GM23248 (cell line): ENCODE data around the gene DAB2IP. TPM values are rescaled to one million over a fixed set of nuclear protein-coding genes. Genes with fewer than 3 reads are reported as not detected.

Experiments
- DNase-seq: peaks from one replicate; pipeline ENCODE4 v3.0.0-alpha.2; 2015
- H2AFZ ChIP-seq: fragments of 200-600 bp; sonication (generic); 2 replicates; pipeline ENCODE4 v1.6.1; 2016; ENCODE audit warnings: antibody characterized with exemption
- H3F3A ChIP-seq: fragments of 200-600 bp; sonication (generic); 2 replicates; pipeline ENCODE4 v1.6.1; 2016; ENCODE audit warnings: mild to moderate bottlenecking, antibody characterized with exemption, mixed run types; ENCODE audit not compliant: insufficient read depth
- H3K27ac ChIP-seq: fragments of 200-600 bp; sonication (generic); 2 replicates; pipeline ENCODE4 v1.5.1; 2016; ENCODE audit warnings: mild to moderate bottlenecking
- H3K27me3 ChIP-seq: fragments of 200-600 bp; sonication (generic); replicated peaks from 2 replicates; pipeline ENCODE4 v1.6.1; 2016; ENCODE audit warnings: mild to moderate bottlenecking; ENCODE audit not compliant: insufficient read depth
- H3K36me3 ChIP-seq: fragments of 200-600 bp; sonication (generic); 2 replicates; pipeline ENCODE4 v1.6.1; 2016; ENCODE audit warnings: low read depth, mild to moderate bottlenecking
- H3K4me1 ChIP-seq: fragments of 200-600 bp; sonication (generic); 2 replicates; pipeline ENCODE4 v1.6.1; 2016; ENCODE audit warnings: mild to moderate bottlenecking; ENCODE audit not compliant: insufficient read depth
- H3K4me2 ChIP-seq: fragments of 200-600 bp; sonication (generic); one replicate; pipeline ENCODE4 v1.6.1; 2016; ENCODE audit warnings: mild to moderate bottlenecking; ENCODE audit not compliant: unreplicated experiment
- H3K4me3 ChIP-seq: fragments of 200-600 bp; sonication (generic); 2 replicates; pipeline ENCODE4 v1.5.1; 2016; ENCODE audit warnings: mild to moderate bottlenecking
- H3K79me2 ChIP-seq: fragments of 200-600 bp; sonication (generic); 2 replicates; pipeline ENCODE4 v1.6.1; 2016; ENCODE audit warnings: mild to moderate bottlenecking; ENCODE audit not compliant: insufficient read depth
- H3K9ac ChIP-seq: fragments of 200-600 bp; sonication (generic); 2 replicates; pipeline ENCODE4 v1.6.1; 2016; ENCODE audit warnings: mild to moderate bottlenecking
- H3K9me2 ChIP-seq: fragments of 200-600 bp; sonication (generic); 2 replicates; pipeline ENCODE4 v1.6.1; 2016; ENCODE audit warnings: mixed run types, mild to moderate bottlenecking, moderate library complexity; ENCODE audit not compliant: insufficient read depth
- H3K9me3 ChIP-seq: fragments of 200-600 bp; sonication (generic); one replicate; pipeline ENCODE4 v1.6.1; 2017; ENCODE audit warnings: low read depth
- H4K20me1 ChIP-seq: fragments of 200-600 bp; sonication (generic); 2 replicates; pipeline ENCODE4 v1.6.0; 2016; ENCODE audit not compliant: insufficient read depth
- EZH2 ChIP-seq: fragments of 200-600 bp; sonication (generic); IDR thresholded peaks from 2 replicates; pipeline ENCODE4 v1.6.1; 2018; ENCODE audit warnings: antibody characterized with exemption, mild to moderate bottlenecking; ENCODE audit not compliant: insufficient read depth, poor library complexity, severe bottlenecking
- EZH2phosphoT487 ChIP-seq: fragments of 200-600 bp; sonication (generic); IDR thresholded peaks from 2 replicates; pipeline ENCODE4 v1.6.1; 2018; ENCODE audit warnings: antibody characterized with exemption, moderate library complexity, mild to moderate bottlenecking, low read depth; ENCODE audit not compliant: insufficient read depth
- WGBS, 2 experiments: methylation state at CpG; one replicate each; pipeline ENCODE4 v1.1.6; 2015 to 2017; ENCODE audit warnings: low lambda C conversion rate in 2 of 2, low coverage in 1 of 2; ENCODE audit errors: missing lambda C conversion rate in 2 of 2; 5-methylcytosine and 5-hydroxymethylcytosine counted together
- in situ Hi-C: fragments of 300-500 bp; cut with MboI; formaldehyde crosslinking; loops from 2 replicates; pipeline ENCODE4 v1.15.0; 2020
- polyA plus RNA-seq: library from polyadenylated mRNA; unstranded; fragments of >200 nt; fragmentation: Nextera tagmentation; extraction: Ambion mirVana; gene quantifications from 2 replicates; pipeline ENCODE4 v1.2.1, GENCODE V29; 2016
- total RNA-seq: library from RNA; depleted of rRNA; stranded (reverse); fragments of >200 nt; shearing (Covaris generic); gene quantifications from 2 replicates; pipeline ENCODE4 v1.2.3, GENCODE V29; 2014; rRNA removed

Gene DAB2IP
- total and polyA plus RNA-seq, 2 experiments from 2014 or later = 2.6 to 19.7 TPM

- Histone ChIP-seq H3K36me3 (no peaks in the 10 kb centered on the region), H3F3A (no peaks in the 10 kb centered on the region), H2AFZ (no peak overlapping the region), H3K9me2 (no peaks in the 10 kb centered on the region), H4K20me1 (no peaks in the 10 kb centered on the region), H3K79me2 (no peaks in the 10 kb centered on the region), H3K27ac (no peak overlapping the region), H3K4me2 (no peak overlapping the region), H3K4me1 (no peaks in the 10 kb centered on the region), H3K4me3 (no peak overlapping the region), H3K27me3 (no peaks in the 10 kb centered on the region), H3K9me3 (no peaks in the 10 kb centered on the region), H3K9ac (no peak overlapping the region)
- DNase-seq = no peak
- in situ Hi-C loops = no loop called here
- TF ChIP-seq EZH2 (no peak), EZH2phosphoT487 (no peak)
- whole genome bisulfite sequencing, 2 experiments = 91 to 93% methylated on average over 17 of the region's 17 CpGs
Measured at GRCh38 chr9:121827251-121827967, 176.0 kb downstream of the DAB2IP start.

GRCh38 chr9:121830441-121831140, 179.2 kb downstream of the DAB2IP start:
- Histone ChIP-seq H3K27ac (no peak overlapping the region), H3K79me2 (no peaks in the 10 kb centered on the region), H3K9ac (no peak overlapping the region), H3K4me2 (no peak overlapping the region), H3K4me1 (no peaks in the 10 kb centered on the region), H3F3A (no peaks in the 10 kb centered on the region), H3K27me3 (no peaks in the 10 kb centered on the region), H4K20me1 (no peaks in the 10 kb centered on the region), H2AFZ (no peak overlapping the region), H3K4me3 (no peak overlapping the region), H3K9me2 (no peaks in the 10 kb centered on the region), H3K36me3 (no peaks in the 10 kb centered on the region), H3K9me3 (no peaks in the 10 kb centered on the region)
- no peak for DNase-seq
- WGBS, 2 experiments = 82 to 93% methylated on average over 3 of the region's 3 CpGs
- in situ Hi-C loops = no loop called here
- TF ChIP-seq EZH2 (no peak), EZH2phosphoT487 (no peak)

- TF ChIP-seq EZH2 (no peak), EZH2phosphoT487 (no peak)
- no peaks in the 10 kb centered on the region for H3K36me3 ChIP-seq
- H3K4me3 ChIP-seq = no peak overlapping the region
- no peak for DNase-seq
- H2AFZ ChIP-seq = no peak overlapping the region
- H3K9ac ChIP-seq = no peak overlapping the region
- H3K27me3 ChIP-seq = no peaks in the 10 kb centered on the region
- in situ Hi-C loops = no loop called here
- no peaks in the 10 kb centered on the region for H3K4me1 ChIP-seq
- H4K20me1 ChIP-seq = no peaks in the 10 kb centered on the region
- H3K9me3 ChIP-seq = no peaks in the 10 kb centered on the region
- H3K79me2 ChIP-seq = no peaks in the 10 kb centered on the region
- H3K9me2 ChIP-seq = no peaks in the 10 kb centered on the region
- H3K4me2 ChIP-seq = no peak overlapping the region
- H3F3A ChIP-seq = no peaks in the 10 kb centered on the region
- 96 to 97% methylated on average over 3 of the region's 3 CpGs for WGBS, 2 experiments
- no peak overlapping the region for H3K27ac ChIP-seq
Measured at GRCh38 chr9:121831869-121832268, 180.4 kb downstream of the DAB2IP start.

- Histone ChIP-seq H3K9ac (no peak overlapping the region), H3K4me3 (no peak overlapping the region), H3K9me3 (no peaks in the 10 kb centered on the region), H3K79me2 (no peaks in the 10 kb centered on the region), H2AFZ (no peak overlapping the region), H3K27ac (no peak overlapping the region), H3K4me2 (no peak overlapping the region), H4K20me1 (no peaks in the 10 kb centered on the region), H3K9me2 (no peaks in the 10 kb centered on the region), H3K36me3 (no peaks in the 10 kb centered on the region), H3K4me1 (no peaks in the 10 kb centered on the region), H3K27me3 (no peaks in the 10 kb centered on the region), H3F3A (no peaks in the 10 kb centered on the region)
- 97 to 98% methylated on average over 9 of the region's 9 CpGs for WGBS, 2 experiments
- in situ Hi-C loops = no loop called here
- no peak for DNase-seq
- TF ChIP-seq EZH2 = no peak
- TF ChIP-seq EZH2phosphoT487 = no peak
Measured at GRCh38 chr9:121833061-121833460, 181.6 kb downstream of the DAB2IP start.

Other genes with a start within 250 kb of the DAB2IP start
- not detected in 2 replicates for gene GGTA1, start 151.8 kb upstream of the DAB2IP start, total RNA-seq
- not detected in 2 replicates for gene GGTA1, start 151.8 kb upstream of the DAB2IP start, polyA plus RNA-seq